Suprapubic skin (tissue), 3 donors: ENCODE results near the gene TNFRSF1B.

ENCODE experiments used
- POLR2AphosphoS5 ChIP-seq, 3 donors: sonication (generic); formaldehyde crosslinking; IDR thresholded peaks; one replicate each; pipeline ENCODE4 v1.6.1; 2017; ENCODE audit warnings: antibody characterized with exemption in 3 of 3
- TF ChIP-seq, protein P1 (sequence below), 2 donors: fragments of 200-600 bp in 1 of 2; fragments of 450-650 bp in 1 of 2; sonication (generic) in 1 of 2; IDR thresholded peaks; one replicate each; pipeline ENCODE4 v1.5.1; 2016 to 2019; ENCODE audit warnings: antibody characterized with exemption in 2 of 2, mild to moderate bottlenecking in 1 of 2, moderate library complexity in 1 of 2

DNA sequence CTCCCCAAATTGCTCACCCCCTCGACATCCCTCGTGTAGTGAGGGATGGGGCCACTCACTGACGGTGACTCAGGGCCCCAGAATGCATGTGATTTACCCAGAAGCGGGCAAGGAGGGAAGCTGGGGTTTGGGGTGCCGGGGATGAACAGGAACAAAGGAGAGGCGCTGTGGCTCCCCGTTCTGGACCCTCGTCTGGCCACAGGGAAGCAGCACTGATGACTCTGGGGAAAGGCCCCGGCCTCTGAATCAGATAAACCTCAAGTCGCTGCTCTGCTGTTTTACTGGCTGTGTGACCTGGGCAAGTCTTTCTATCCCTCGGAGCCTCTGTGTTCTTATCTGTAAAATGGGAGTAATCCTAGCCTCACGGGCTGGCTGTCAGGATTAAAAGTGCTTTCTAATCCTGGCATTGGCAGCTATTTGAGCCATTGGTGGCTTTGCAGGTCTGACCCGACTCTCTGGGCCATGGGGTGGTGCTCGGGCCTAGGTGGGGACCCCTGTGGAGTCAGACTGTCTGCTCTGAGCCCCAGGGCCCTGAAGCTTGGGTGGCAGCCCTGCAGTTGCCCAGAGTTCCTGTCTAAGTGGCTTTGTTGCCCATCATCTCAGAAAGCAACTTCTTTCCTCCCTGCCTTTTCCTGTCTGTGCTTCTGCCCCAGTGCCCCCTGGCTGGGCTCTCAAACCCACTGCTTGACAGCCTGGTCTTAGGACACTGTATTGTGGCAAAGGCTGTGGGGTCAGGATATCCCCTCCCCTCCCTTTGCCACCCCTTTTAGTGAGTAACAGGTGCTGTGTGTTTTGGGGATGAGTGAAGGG, 5.5 kb downstream of the TNFRSF1B start:
- no peak for TF ChIP-seq POLR2AphosphoS5 (IDR thresholded peaks at IDR 0.05)
- TF ChIP-seq, protein P1, sequence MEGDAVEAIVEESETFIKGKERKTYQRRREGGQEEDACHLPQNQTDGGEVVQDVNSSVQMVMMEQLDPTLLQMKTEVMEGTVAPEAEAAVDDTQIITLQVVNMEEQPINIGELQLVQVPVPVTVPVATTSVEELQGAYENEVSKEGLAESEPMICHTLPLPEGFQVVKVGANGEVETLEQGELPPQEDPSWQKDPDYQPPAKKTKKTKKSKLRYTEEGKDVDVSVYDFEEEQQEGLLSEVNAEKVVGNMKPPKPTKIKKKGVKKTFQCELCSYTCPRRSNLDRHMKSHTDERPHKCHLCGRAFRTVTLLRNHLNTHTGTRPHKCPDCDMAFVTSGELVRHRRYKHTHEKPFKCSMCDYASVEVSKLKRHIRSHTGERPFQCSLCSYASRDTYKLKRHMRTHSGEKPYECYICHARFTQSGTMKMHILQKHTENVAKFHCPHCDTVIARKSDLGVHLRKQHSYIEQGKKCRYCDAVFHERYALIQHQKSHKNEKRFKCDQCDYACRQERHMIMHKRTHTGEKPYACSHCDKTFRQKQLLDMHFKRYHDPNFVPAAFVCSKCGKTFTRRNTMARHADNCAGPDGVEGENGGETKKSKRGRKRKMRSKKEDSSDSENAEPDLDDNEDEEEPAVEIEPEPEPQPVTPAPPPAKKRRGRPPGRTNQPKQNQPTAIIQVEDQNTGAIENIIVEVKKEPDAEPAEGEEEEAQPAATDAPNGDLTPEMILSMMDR (IDR thresholded peaks at IDR 0.05), result no peak
